Mesenchymal stem cell (in vitro differentiated cells and primary cell): ENCODE results near the gene KRT6B.

Experiments used
- DNase-seq: peaks from one replicate; pipeline ENCODE4 v3.0.0-alpha.2; 2013
- H2AFZ ChIP-seq: one replicate; pipeline ENCODE4 v1.6.1; 2013; ENCODE audit warnings: low read depth, mild to moderate bottlenecking, control low read depth, inconsistent platforms, low read length, moderate library complexity
- H2AK5ac ChIP-seq: 2 replicates; pipeline ENCODE4 v1.6.1; 2013; ENCODE audit warnings: low read length, moderate library complexity, mild to moderate bottlenecking, inconsistent platforms; ENCODE audit not compliant: severe bottlenecking
- H2BK120ac ChIP-seq: one replicate; pipeline ENCODE4 v1.6.1; 2013; ENCODE audit warnings: low read depth, mild to moderate bottlenecking, inconsistent platforms, low read length, moderate library complexity
- H2BK12ac ChIP-seq, 2 experiments: one replicate each; pipeline ENCODE4 v1.6.1; 2013; ENCODE audit warnings: inconsistent platforms in 2 of 2, low read length in 2 of 2, mild to moderate bottlenecking in 2 of 2, moderate library complexity in 2 of 2, control low read depth in 1 of 2
- H2BK15ac ChIP-seq: one replicate; pipeline ENCODE4 v1.6.1; 2013; ENCODE audit warnings: mild to moderate bottlenecking, low read depth, inconsistent platforms; ENCODE audit not compliant: poor library complexity, severe bottlenecking
- H2BK5ac ChIP-seq: 2 replicates; pipeline ENCODE4 v1.6.1; 2013; ENCODE audit warnings: low read depth, mild to moderate bottlenecking, low read length, control low read depth, inconsistent platforms; ENCODE audit not compliant: poor library complexity, severe bottlenecking
- H3K14ac ChIP-seq, 2 experiments: one replicate each; pipeline ENCODE4 v1.6.1; 2013; ENCODE audit warnings: inconsistent platforms in 2 of 2, low read length in 2 of 2, control low read depth in 1 of 2, mild to moderate bottlenecking in 1 of 2, moderate library complexity in 1 of 2
- H3K18ac ChIP-seq, 2 experiments: one replicate each; pipeline ENCODE4 v1.6.1; 2013; ENCODE audit warnings: inconsistent platforms in 2 of 2, low read length in 2 of 2, control low read depth in 1 of 2, low read depth in 1 of 2, mild to moderate bottlenecking in 1 of 2
- H3K23ac ChIP-seq, 2 experiments: one replicate each; pipeline ENCODE4 v1.6.1; 2013; ENCODE audit warnings: inconsistent platforms in 2 of 2, low read length in 2 of 2, mild to moderate bottlenecking in 2 of 2, moderate library complexity in 2 of 2, control low read depth in 1 of 2
- H3K27ac ChIP-seq: 2 replicates; pipeline ENCODE4 v1.5.1; 2013; ENCODE audit warnings: mild to moderate bottlenecking, moderate library complexity, low read length, control low read depth, inconsistent platforms; ENCODE audit not compliant: poor library complexity, severe bottlenecking
- H3K27me3 ChIP-seq, 2 experiments: 2 replicates each; pipeline versions ENCODE4 v1.6.1 to v1.7.0; 2013; ENCODE audit warnings: low read length in 2 of 2, mild to moderate bottlenecking in 2 of 2, moderate library complexity in 2 of 2, control low read depth in 1 of 2, inconsistent platforms in 1 of 2; ENCODE audit not compliant: control insufficient read depth in 1 of 2, insufficient read depth in 1 of 2
- H3K36me3 ChIP-seq, 2 experiments: 2 replicates each; pipeline versions ENCODE4 v1.6.1 to v1.7.0; 2013; ENCODE audit warnings: low read length in 2 of 2, control low read depth in 1 of 2, inconsistent platforms in 1 of 2, low read depth in 1 of 2, mild to moderate bottlenecking in 1 of 2; ENCODE audit not compliant: insufficient read depth in 2 of 2, control insufficient read depth in 1 of 2
- H3K4ac ChIP-seq, 2 experiments: one replicate each; pipeline ENCODE4 v1.6.1; 2013; ENCODE audit warnings: inconsistent platforms in 2 of 2, low read length in 2 of 2, mild to moderate bottlenecking in 2 of 2, moderate library complexity in 2 of 2, control low read depth in 1 of 2, low read depth in 1 of 2
- H3K4me1 ChIP-seq: 2 replicates; pipeline ENCODE4 v1.6.1; 2013; ENCODE audit warnings: low read depth, low read length, control low read depth; ENCODE audit not compliant: control insufficient read depth, insufficient read depth
- H3K4me2 ChIP-seq: 2 replicates; pipeline ENCODE4 v1.6.1; 2013; ENCODE audit warnings: low read length, mild to moderate bottlenecking, inconsistent platforms; ENCODE audit not compliant: poor library complexity, severe bottlenecking
- H3K4me3 ChIP-seq, 2 experiments: 2 replicates each; pipeline versions ENCODE4 v1.5.1 to v1.7.0; 2013; ENCODE audit warnings: low read length in 2 of 2, mild to moderate bottlenecking in 2 of 2, control low read depth in 1 of 2, low read depth in 1 of 2; ENCODE audit not compliant: insufficient read depth in 1 of 2
- H3K79me1 ChIP-seq: replicated peaks from 2 replicates; pipeline ENCODE4 v1.6.1; 2013; ENCODE audit warnings: mild to moderate bottlenecking, control low read depth, low read length, inconsistent platforms; ENCODE audit not compliant: poor library complexity, severe bottlenecking
- H3K9ac ChIP-seq: 2 replicates; pipeline ENCODE4 v1.7.0; 2013; ENCODE audit warnings: mild to moderate bottlenecking, low read length, moderate library complexity
- H3K9me3 ChIP-seq: 2 replicates; pipeline ENCODE4 v1.7.0; 2013; ENCODE audit warnings: mild to moderate bottlenecking, low read length; ENCODE audit not compliant: control insufficient read depth
- H4K8ac ChIP-seq: one replicate; pipeline ENCODE4 v1.6.1; 2013; ENCODE audit warnings: inconsistent platforms, mild to moderate bottlenecking, low read length, moderate library complexity
- H4K91ac ChIP-seq: one replicate; pipeline ENCODE4 v1.6.1; 2013; ENCODE audit warnings: mild to moderate bottlenecking, low read length, inconsistent platforms
- WGBS: methylation state at CpG from one replicate; pipeline ENCODE4 v1.1.7; 2013; ENCODE audit warnings: mixed read lengths; 5-methylcytosine and 5-hydroxymethylcytosine counted together

Gene KRT6B

GRCh38 chr12:52440821-52441319, 11.1 kb downstream of the KRT6B start:
- no peak overlapping the region for H3K4ac ChIP-seq
- H2BK120ac ChIP-seq = no peak overlapping the region
- no peak overlapping the region for H3K4me3 ChIP-seq
- no peak overlapping the region for H2BK12ac ChIP-seq
- no peak overlapping the region for H2BK5ac ChIP-seq
- H2BK15ac ChIP-seq = no peak overlapping the region
- H4K91ac ChIP-seq = no peak overlapping the region
- no peak overlapping the region for H2AK5ac ChIP-seq
- H3K27ac ChIP-seq = no peak overlapping the region
- DNase-seq = peak; percentile 17
- H3K9me3 ChIP-seq = no peaks in the 10 kb centered on the region
- no peak overlapping the region for H3K14ac ChIP-seq
- H3K36me3 ChIP-seq = no peaks in the 10 kb centered on the region
- H2AFZ ChIP-seq = no peak overlapping the region
- no peaks in the 10 kb centered on the region for H3K4me1 ChIP-seq
- no peak overlapping the region for H3K18ac ChIP-seq
- H3K9ac ChIP-seq = peak overlapping the region; percentile 6
- no peak overlapping the region for H3K4me2 ChIP-seq
- H3K27me3 ChIP-seq = peaks cover 23 to 27% of the 10 kb centered on the region in 2 experiments
- no peak overlapping the region for H3K23ac ChIP-seq
- no peaks in the 10 kb centered on the region for H3K79me1 ChIP-seq
- H4K8ac ChIP-seq = no peak overlapping the region
- WGBS = 91% methylated on average over 5 of the region's 5 CpGs

- DNase-seq = no peak
- Histone ChIP-seq H3K4me2 (no peak overlapping the region), H2BK15ac (no peak overlapping the region), H2BK12ac (no peak overlapping the region), H3K14ac (no peak overlapping the region), H3K9me3 (no peaks in the 10 kb centered on the region), H4K8ac (no peak overlapping the region), H3K4ac (no peak overlapping the region), H4K91ac (no peak overlapping the region), H2AFZ (no peak overlapping the region), H3K4me1 (no peaks in the 10 kb centered on the region), H3K4me3 (no peak overlapping the region), H3K23ac (no peak overlapping the region), H3K9ac (no peak overlapping the region), H2BK120ac (no peak overlapping the region), H2BK5ac (no peak overlapping the region), H3K27me3 (peaks cover 17 to 27% of the 10 kb centered on the region in 2 experiments), H3K27ac (no peak overlapping the region), H2AK5ac (no peak overlapping the region), H3K18ac (no peak overlapping the region), H3K36me3 (no peaks in the 10 kb centered on the region), H3K79me1 (no peaks in the 10 kb centered on the region)
- WGBS = 53% methylated on average over 1 of the region's 2 CpGs
Observed at GRCh38 chr12:52439845-52440244, 12.1 kb downstream of the KRT6B start.

GRCh38 chr12:52439420-52439819, 12.5 kb downstream of the KRT6B start:
- no peak overlapping the region for H3K4me3 ChIP-seq
- no peak overlapping the region for H3K18ac ChIP-seq

DNA sequence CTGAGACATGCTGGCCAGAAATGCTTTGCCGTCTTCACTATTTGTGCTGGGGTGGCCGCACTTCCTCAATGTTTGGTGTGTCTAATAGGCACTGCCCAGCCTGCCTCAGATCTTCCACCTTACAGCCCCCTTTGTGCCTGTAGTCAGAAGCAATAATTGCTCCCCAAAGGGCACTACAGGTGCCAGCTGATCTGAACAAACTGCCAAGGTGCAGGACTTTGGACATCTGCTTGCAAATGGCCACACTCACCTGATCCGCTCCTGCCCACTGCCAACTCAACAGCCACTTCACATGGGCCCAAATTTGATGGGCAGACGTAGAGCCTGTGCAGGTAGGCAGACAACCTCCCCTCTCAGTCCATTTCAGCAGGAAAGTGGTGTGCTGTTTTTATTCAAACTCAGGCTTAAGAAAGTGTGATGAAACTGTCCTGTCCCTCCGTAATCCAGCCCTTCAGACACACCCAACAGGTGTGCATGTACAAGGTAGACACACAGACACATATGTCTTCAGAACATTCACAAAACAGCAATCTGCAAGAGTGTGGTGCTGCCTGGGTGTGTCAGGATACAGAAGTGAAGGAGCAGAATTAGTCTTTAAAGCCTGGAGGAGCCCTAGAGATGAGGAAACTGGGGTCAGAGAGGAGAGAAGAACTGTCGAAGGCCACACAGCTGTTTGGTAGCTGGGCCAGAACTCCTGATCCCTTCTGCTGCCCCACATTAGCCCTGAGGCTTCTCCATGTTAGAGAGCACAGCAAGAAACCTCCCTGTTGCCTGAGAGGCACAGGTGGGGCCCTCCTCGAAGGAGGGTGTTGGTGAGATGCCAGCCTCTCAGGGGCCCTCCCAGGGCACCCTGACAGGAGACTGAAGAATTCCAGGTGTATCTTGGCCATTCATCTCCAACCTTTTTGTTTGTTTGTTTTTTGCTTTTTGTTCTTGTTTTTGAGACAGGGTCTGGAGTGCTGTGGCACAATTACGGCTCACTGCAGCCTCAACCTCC, 13.3 kb downstream of the KRT6B start:
- peaks cover 12 to 27% of the 10 kb centered on the region in 2 experiments for H3K27me3 ChIP-seq
- H2BK12ac ChIP-seq = no peak overlapping the region
- H2BK5ac ChIP-seq = no peak overlapping the region
- H3K36me3 ChIP-seq = no peaks in the 10 kb centered on the region
- H3K4me2 ChIP-seq = no peak overlapping the region
- H3K27ac ChIP-seq = no peak overlapping the region
- H2BK15ac ChIP-seq = no peak overlapping the region
- no peak overlapping the region for H2BK120ac ChIP-seq
- no peak overlapping the region for H3K14ac ChIP-seq
- H3K23ac ChIP-seq = no peak overlapping the region
- 83% methylated on average over 8 of the region's 8 CpGs for WGBS
- no peak overlapping the region for H3K4ac ChIP-seq
- no peak overlapping the region for H3K9ac ChIP-seq
- no peaks in the 10 kb centered on the region for H3K79me1 ChIP-seq
- no peak overlapping the region for H3K18ac ChIP-seq
- H4K91ac ChIP-seq = no peak overlapping the region
- no peaks in the 10 kb centered on the region for H3K4me1 ChIP-seq
- DNase-seq = no peak
- H2AFZ ChIP-seq = no peak overlapping the region
- peak overlapping the region in 1 of 2 experiments; percentile 5 for H3K4me3 ChIP-seq
- H4K8ac ChIP-seq = no peak overlapping the region
- no peak overlapping the region for H2AK5ac ChIP-seq
- no peaks in the 10 kb centered on the region for H3K9me3 ChIP-seq

More at GRCh38 chr12:52439420-52439819, 12.5 kb downstream of the KRT6B start:
- Histone ChIP-seq H3K9me3 (no peaks in the 10 kb centered on the region), H3K4me1 (no peaks in the 10 kb centered on the region), H4K91ac (no peak overlapping the region), H2BK12ac (no peak overlapping the region), H3K36me3 (no peaks in the 10 kb centered on the region), H3K79me1 (no peaks in the 10 kb centered on the region), H4K8ac (no peak overlapping the region), H2BK15ac (no peak overlapping the region), H2AFZ (no peak overlapping the region), H3K4ac (no peak overlapping the region), H3K27ac (no peak overlapping the region), H3K23ac (no peak overlapping the region), H3K27me3 (peaks cover 14 to 27% of the 10 kb centered on the region in 2 experiments), H3K9ac (no peak overlapping the region), H2BK120ac (no peak overlapping the region), H3K4me2 (no peak overlapping the region), H2BK5ac (no peak overlapping the region), H2AK5ac (no peak overlapping the region), H3K14ac (no peak overlapping the region)
- no peak for DNase-seq
- WGBS = 70% methylated on average over 8 of the region's 8 CpGs
